Endothelial cell of umbilical vein (primary cell): ENCODE data around the gene TENM4. TPM values are rescaled to one million over a fixed set of nuclear protein-coding genes. Genes with fewer than 3 reads are reported as not detected.

Experiments used
- BruUV-seq: library from RNA; stranded (reverse); fragments of 400-500 nt; replicated peaks from 2 replicates; lab custom pipeline; 2021; lab: Mats Ljungman, UMichigan
- CTCF ChIA-PET: fragments of 300-600, 350-600 bp; sonication (Branson Sonifier 250); formaldehyde crosslinking; loops from one replicate; lab custom pipeline; 2021; ENCODE audit warnings: antibody characterized with exemption, inconsistent platforms; lab: Charles Lee
- POLR2A ChIA-PET: fragments of 300-600, 350-600 bp; sonication (Branson Sonifier 250); formaldehyde crosslinking; loops from one replicate; lab custom pipeline; 2021; ENCODE audit warnings: antibody characterized with exemption, inconsistent platforms; lab: Charles Lee
- DNase-seq: peaks from one replicate; pipeline ENCODE4 v3.0.0-alpha.2; 2011; ENCODE audit warnings: low read depth, low spot score
- FAIRE-seq: peaks from 2 replicates; lab custom pipeline; 2011; peaks lifted over from hg19 to GRCh38; lab: Jason Lieb, UNC
- H2AFZ ChIP-seq: 2 replicates; pipeline ENCODE4 v1.6.0; 2012; ENCODE audit warnings: low read depth, low read length, control low read depth, inconsistent platforms
- H3K27ac ChIP-seq: 2 replicates; pipeline ENCODE4 v1.5.1; 2011; ENCODE audit warnings: low read depth, mild to moderate bottlenecking, control low read depth, low read length, moderate library complexity; ENCODE audit not compliant: insufficient read depth
- H3K27me3 ChIP-seq, 2 experiments: 2 replicates each; pipeline versions ENCODE4 v1.6.0 to v1.6.1; 2011; ENCODE audit warnings: low read length in 2 of 2, mixed read lengths in 1 of 2; ENCODE audit not compliant: control insufficient read depth in 2 of 2, insufficient read depth in 2 of 2
- H3K36me3 ChIP-seq, 2 experiments: 2 replicates in 1 of 2; 3 replicates in 1 of 2; pipeline ENCODE4 v1.5.1; 2011; ENCODE audit warnings: low read length in 2 of 2, mild to moderate bottlenecking in 1 of 2, moderate library complexity in 1 of 2; ENCODE audit not compliant: control insufficient read depth in 2 of 2, insufficient read depth in 2 of 2; ENCODE audit errors: extremely low read depth in 1 of 2
- H3K4me1 ChIP-seq: 3 replicates; pipeline ENCODE4 v1.5.1; 2011; ENCODE audit warnings: mild to moderate bottlenecking, low read length; ENCODE audit not compliant: control insufficient read depth, insufficient read depth; ENCODE audit errors: extremely low read depth
- H3K4me2 ChIP-seq: 2 replicates; pipeline ENCODE4 v1.6.1; 2011; ENCODE audit warnings: low read length, control low read depth, mixed read lengths; ENCODE audit not compliant: insufficient read depth
- H3K4me3 ChIP-seq, 3 experiments: fragments of 200-600 bp in 1 of 3; sonication (generic), shearing (Covaris generic) in 1 of 3; replicated peaks in 1 of 3; 2 replicates each; pipeline ENCODE4 v1.5.1; 2011 to 2016; ENCODE audit warnings: control low read depth in 3 of 3, low read length in 3 of 3, mild to moderate bottlenecking in 2 of 3, inconsistent platforms in 1 of 3, low read depth in 1 of 3, moderate library complexity in 1 of 3; ENCODE audit not compliant: insufficient read depth in 1 of 3
- H3K79me2 ChIP-seq: 2 replicates; pipeline ENCODE4 v1.6.0; 2012; ENCODE audit warnings: low read length, inconsistent platforms; ENCODE audit not compliant: control insufficient read depth, insufficient read depth
- H3K9ac ChIP-seq: replicated peaks from 2 replicates; pipeline ENCODE3; 2011; ENCODE audit warnings: low read length, control low read depth; ENCODE audit not compliant: insufficient read depth; ENCODE audit errors: extremely low read depth
- H3K9me1 ChIP-seq: replicated peaks from 3 replicates; pipeline ENCODE4 v1.6.0; 2011; ENCODE audit warnings: mild to moderate bottlenecking, low read length; ENCODE audit not compliant: control insufficient read depth, insufficient read depth; ENCODE audit errors: extremely low read depth
- H3K9me3 ChIP-seq: replicated peaks from 2 replicates; pipeline ENCODE4 v1.5.1; 2012; ENCODE audit warnings: low read length, inconsistent platforms; ENCODE audit not compliant: control insufficient read depth, insufficient read depth
- H4K20me1 ChIP-seq: replicated peaks from 2 replicates; pipeline ENCODE3; 2011; ENCODE audit warnings: mild to moderate bottlenecking, low read length; ENCODE audit not compliant: control insufficient read depth, insufficient read depth; ENCODE audit errors: extremely low read depth
- EZH2 ChIP-seq: IDR thresholded peaks from 2 replicates; pipeline ENCODE4 v1.6.1; 2012; ENCODE audit warnings: borderline replicate concordance, low read depth, mild to moderate bottlenecking, moderate library complexity, low read length, inconsistent platforms; ENCODE audit not compliant: severe bottlenecking
- FOS ChIP-seq: IDR thresholded peaks from 2 replicates; pipeline ENCODE4 v1.6.1; 2011; ENCODE audit warnings: mild to moderate bottlenecking, low read length, moderate library complexity, borderline replicate concordance; ENCODE audit not compliant: insufficient read depth
- GATA2 ChIP-seq: IDR thresholded peaks from 2 replicates; pipeline ENCODE4 v1.7.0; 2011; ENCODE audit warnings: low read depth, mild to moderate bottlenecking, moderate library complexity, mixed read lengths, low read length; ENCODE audit not compliant: insufficient read length, insufficient read depth
- JUN ChIP-seq: IDR thresholded peaks from 2 replicates; pipeline ENCODE4 v1.6.1; 2011; ENCODE audit warnings: borderline replicate concordance, low read depth; ENCODE audit not compliant: insufficient read length, insufficient read depth
- MYC ChIP-seq: IDR thresholded peaks from one replicate; pipeline ENCODE4 v1.6.1; 2011; ENCODE audit warnings: mild to moderate bottlenecking, low read depth, low read length
- POLR2AphosphoS5 ChIP-seq: IDR thresholded peaks from 2 replicates; pipeline ENCODE4 v1.6.1; 2012; ENCODE audit warnings: low read depth, mild to moderate bottlenecking, control low read depth, low read length, moderate library complexity; ENCODE audit not compliant: insufficient read depth
- dilution Hi-C: fragments of 300-500 bp; cut with MboI; formaldehyde crosslinking; loops from one replicate; pipeline ENCODE4 v1.15.0; 2019; ENCODE audit warnings: low sequenced_read_pairs; ENCODE audit not compliant: extremely low pct_ligation_motif_present
- intact Hi-C: fragments of 100-400 bp; cut with micrococcal nuclease; formaldehyde crosslinking; loops from one replicate; pipeline ENCODE4 v1.10.0; 2022
- polyA plus RNA-seq, 4 experiments: library from polyadenylated mRNA; depleted of rRNA in 3 of 4; stranded (reverse) in 3 of 4; unstranded in 1 of 4; fragments of >200 nt; gene quantifications; 2 replicates each; pipeline versions ENCODE4 v1.2.1 to v1.2.3, GENCODE V29; 2011 to 2012; ENCODE audit warnings: missing spikeins in 1 of 4
- total RNA-seq: library from RNA; stranded (reverse); gene quantifications from 2 replicates; pipeline ENCODE4 v1.2.3, GENCODE V29; 2021
- TF ChIP-seq, protein P1 (sequence below), 2 donors: IDR thresholded peaks; 1 replicate in 1 of 2; 2 replicates in 1 of 2; pipeline ENCODE4 v1.5.1; 2011; ENCODE audit warnings: low read length in 2 of 2, mild to moderate bottlenecking in 2 of 2, moderate library complexity in 2 of 2, control low read depth in 1 of 2, inconsistent platforms in 1 of 2, low read depth in 1 of 2; ENCODE audit not compliant: insufficient read depth in 1 of 2; ENCODE audit errors: extremely low read depth in 1 of 2

The TENM4 gene
- total and polyA plus RNA-seq, 2 donors (not counting 3 experiments of a cell fraction or from before 2014, with no cell fraction given): 0.06 to 0.27 TPM

- ChIA-PET POLR2A (no interaction called here), CTCF (interaction anchor here (1.1 kb wide), 1 partner anchor 10 kb away, joined by 3 read pairs; no protein-coding TSS in a partner anchor)
- H3K27ac ChIP-seq: no peak overlapping the region
- no TSS peak for BruUV-seq
- H3K79me2 ChIP-seq: no peaks in the 10 kb centered on the region
- no peak overlapping the region for H3K4me2 ChIP-seq
- peaks cover 1 to 4% of the 10 kb centered on the region in 2 experiments for H3K27me3 ChIP-seq
- no peaks in the 10 kb centered on the region for H3K4me1 ChIP-seq
- H2AFZ ChIP-seq: no peak overlapping the region
- TF ChIP-seq POLR2AphosphoS5: no peak
- no peak for TF ChIP-seq FOS
- no peak for TF ChIP-seq MYC
- no peak for TF ChIP-seq GATA2
- TF ChIP-seq, protein P1, sequence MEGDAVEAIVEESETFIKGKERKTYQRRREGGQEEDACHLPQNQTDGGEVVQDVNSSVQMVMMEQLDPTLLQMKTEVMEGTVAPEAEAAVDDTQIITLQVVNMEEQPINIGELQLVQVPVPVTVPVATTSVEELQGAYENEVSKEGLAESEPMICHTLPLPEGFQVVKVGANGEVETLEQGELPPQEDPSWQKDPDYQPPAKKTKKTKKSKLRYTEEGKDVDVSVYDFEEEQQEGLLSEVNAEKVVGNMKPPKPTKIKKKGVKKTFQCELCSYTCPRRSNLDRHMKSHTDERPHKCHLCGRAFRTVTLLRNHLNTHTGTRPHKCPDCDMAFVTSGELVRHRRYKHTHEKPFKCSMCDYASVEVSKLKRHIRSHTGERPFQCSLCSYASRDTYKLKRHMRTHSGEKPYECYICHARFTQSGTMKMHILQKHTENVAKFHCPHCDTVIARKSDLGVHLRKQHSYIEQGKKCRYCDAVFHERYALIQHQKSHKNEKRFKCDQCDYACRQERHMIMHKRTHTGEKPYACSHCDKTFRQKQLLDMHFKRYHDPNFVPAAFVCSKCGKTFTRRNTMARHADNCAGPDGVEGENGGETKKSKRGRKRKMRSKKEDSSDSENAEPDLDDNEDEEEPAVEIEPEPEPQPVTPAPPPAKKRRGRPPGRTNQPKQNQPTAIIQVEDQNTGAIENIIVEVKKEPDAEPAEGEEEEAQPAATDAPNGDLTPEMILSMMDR (IDR thresholded peaks at IDR 0.05; ENCODE audit: extremely low read depth in 1 of 2, insufficient read depth in 1 of 2, low read depth in 1 of 2, low read length in 2 of 2): no peak
- no peak for TF ChIP-seq JUN
- TF ChIP-seq EZH2: no peak
- intact Hi-C loops: no loop called here
- no peak overlapping the region for H3K9ac ChIP-seq
- FAIRE-seq (no peak), DNase-seq (no peak)
- no peak overlapping the region for H3K4me3 ChIP-seq
- H3K36me3 ChIP-seq: no peaks in the 10 kb centered on the region
- no peaks in the 10 kb centered on the region for H4K20me1 ChIP-seq
- H3K9me1 ChIP-seq: no peaks in the 10 kb centered on the region
- dilution Hi-C loops: no loop called here
- H3K9me3 ChIP-seq: no peaks in the 10 kb centered on the region
These were observed 395.6 kb downstream of the TENM4 start for GRCh38 chr11:79045018-79045799.
